Lower leg skin (tissue), 3 donors: ENCODE results near the gene NES.

Source experiments
- POLR2A ChIP-seq, 2 donors: fragments of 450-650 bp; IDR thresholded peaks; one replicate each; pipeline ENCODE4 v1.6.1; 2016 to 2017; ENCODE audit warnings: antibody characterized with exemption in 2 of 2, mild to moderate bottlenecking in 1 of 2, moderate library complexity in 1 of 2
- TF ChIP-seq, protein P1 (sequence below), 3 donors: fragments of 450-650 bp; IDR thresholded peaks; one replicate each; pipeline ENCODE4 v1.5.1; 2016; ENCODE audit warnings: antibody characterized with exemption in 3 of 3, mild to moderate bottlenecking in 3 of 3, moderate library complexity in 2 of 3

DNA sequence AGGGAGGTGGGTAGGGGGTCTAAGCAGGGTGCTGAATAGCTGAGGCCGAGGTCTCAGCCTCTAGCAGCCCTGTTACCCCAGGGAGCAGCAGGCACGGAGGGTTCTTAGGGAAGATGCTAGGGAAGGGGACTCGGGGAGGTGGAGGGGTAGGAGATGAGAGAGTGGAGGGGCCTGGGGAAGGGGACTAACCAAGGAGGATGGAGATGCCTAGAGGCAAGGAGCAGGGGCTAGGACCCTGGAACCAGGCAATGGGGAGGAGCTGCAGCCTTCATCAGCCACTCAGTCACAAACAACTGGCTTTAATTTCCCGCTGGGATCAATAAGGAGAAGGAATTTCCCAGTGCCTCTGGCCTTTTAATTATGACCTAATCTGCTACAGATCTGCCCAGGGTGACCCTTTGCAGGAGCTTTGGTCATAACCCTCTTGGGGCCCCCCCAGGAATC lies 31.0 kb upstream of the NES start:
- TF ChIP-seq, protein P1, sequence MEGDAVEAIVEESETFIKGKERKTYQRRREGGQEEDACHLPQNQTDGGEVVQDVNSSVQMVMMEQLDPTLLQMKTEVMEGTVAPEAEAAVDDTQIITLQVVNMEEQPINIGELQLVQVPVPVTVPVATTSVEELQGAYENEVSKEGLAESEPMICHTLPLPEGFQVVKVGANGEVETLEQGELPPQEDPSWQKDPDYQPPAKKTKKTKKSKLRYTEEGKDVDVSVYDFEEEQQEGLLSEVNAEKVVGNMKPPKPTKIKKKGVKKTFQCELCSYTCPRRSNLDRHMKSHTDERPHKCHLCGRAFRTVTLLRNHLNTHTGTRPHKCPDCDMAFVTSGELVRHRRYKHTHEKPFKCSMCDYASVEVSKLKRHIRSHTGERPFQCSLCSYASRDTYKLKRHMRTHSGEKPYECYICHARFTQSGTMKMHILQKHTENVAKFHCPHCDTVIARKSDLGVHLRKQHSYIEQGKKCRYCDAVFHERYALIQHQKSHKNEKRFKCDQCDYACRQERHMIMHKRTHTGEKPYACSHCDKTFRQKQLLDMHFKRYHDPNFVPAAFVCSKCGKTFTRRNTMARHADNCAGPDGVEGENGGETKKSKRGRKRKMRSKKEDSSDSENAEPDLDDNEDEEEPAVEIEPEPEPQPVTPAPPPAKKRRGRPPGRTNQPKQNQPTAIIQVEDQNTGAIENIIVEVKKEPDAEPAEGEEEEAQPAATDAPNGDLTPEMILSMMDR (IDR thresholded peaks at IDR 0.05) = no peak
- TF ChIP-seq POLR2A (IDR thresholded peaks at IDR 0.05) = no peak
